NCI-H226 (cell line): ENCODE data around the gene TEKT4.
"Not testable (repeated sequence)": the region's sequence is repeated elsewhere in the genome, so short reads cannot be mapped to it uniquely, and the experiment has no call there.

Experiments used
- DNase-seq: peaks from one replicate; pipeline ENCODE4 v3.0.0-alpha.2; 2015

TEKT4 gene

GRCh38 chr2:94871226-94872087, at the start of gene TEKT4:
Gene TEKT4, plus strand, starts transcription at chr2:94871430. Its CDS starts 150 bp downstream, at chr2:94871580.
- DNase-seq = no peak

- DNase-seq = not testable (repeated sequence)
Measured at GRCh38 chr2:94839224-94839623, 32.0 kb upstream of the TEKT4 start.

DNA sequence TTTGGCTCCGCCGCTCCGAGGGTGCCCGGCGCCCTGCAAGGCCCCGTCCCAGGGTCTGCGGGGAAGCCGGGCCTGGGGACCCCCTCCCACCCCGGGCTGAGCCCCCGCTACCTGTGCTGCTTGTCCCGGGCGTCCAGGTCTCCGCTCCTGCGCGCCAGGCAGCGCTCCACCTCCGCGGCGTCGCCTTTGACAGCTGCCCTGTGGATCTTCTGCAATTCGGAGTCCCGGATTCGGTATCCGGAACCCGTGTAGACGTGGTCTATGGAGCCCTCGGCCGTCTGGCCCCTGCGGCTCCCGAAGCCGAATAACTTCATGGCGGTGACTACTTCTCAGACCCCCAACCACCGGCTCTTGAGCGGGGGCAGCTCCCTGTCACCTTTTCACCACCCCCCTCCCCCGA, 14.4 kb upstream of the TEKT4 start:
- DNase-seq = not testable (repeated sequence)

- DNase-seq = not testable (repeated sequence)
Measured at GRCh38 chr2:94857367-94858162, 13.7 kb upstream of the TEKT4 start.

GRCh38 chr2:94858163-94858888, 12.9 kb upstream of the TEKT4 start:
- DNase-seq = not testable (repeated sequence)

GRCh38 chr2:94861308-94862152, 9.7 kb upstream of the TEKT4 start:
- no peak for DNase-seq

DNA sequence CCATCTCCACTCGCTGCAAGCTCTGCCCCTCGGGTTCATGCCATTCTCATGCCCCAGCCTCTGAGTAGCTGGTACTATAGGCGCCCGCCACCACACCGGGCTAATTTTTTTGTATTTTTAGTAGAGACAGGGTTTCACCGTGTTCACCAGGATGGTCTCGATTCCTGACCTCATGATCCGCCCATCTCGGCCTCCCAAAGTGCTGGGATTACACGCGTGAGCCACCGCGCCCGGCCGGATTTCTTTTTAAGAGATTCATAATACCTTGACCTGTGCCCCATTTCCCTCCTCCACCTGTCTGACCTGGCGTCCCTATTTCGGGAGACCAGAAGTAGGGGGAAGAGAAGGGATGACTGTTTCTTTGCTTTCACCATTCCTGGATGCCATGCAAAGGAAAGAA, 8.3 kb upstream of the TEKT4 start:
- not testable (repeated sequence) for DNase-seq

DNA sequence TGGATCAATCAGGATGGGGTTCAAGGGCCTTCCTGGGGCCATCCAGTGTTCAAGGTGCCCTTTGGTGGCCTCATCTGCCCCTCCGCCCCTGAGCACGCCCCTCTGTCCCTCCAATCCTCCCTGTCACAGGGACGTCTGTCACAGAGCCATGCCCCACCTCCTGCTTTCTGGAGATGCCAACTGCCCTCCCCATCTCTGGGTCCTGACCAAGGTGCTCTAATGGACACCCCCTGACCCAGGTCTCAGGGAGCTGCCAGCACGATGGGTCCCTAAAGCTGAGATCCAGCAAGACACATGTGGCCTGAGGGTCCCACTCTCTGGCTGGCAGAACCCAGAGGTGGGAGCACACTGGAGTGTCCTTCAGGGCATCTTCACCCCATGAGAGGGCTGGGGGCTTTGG, 2.1 kb upstream of the TEKT4 start:
- no peak for DNase-seq

DNA sequence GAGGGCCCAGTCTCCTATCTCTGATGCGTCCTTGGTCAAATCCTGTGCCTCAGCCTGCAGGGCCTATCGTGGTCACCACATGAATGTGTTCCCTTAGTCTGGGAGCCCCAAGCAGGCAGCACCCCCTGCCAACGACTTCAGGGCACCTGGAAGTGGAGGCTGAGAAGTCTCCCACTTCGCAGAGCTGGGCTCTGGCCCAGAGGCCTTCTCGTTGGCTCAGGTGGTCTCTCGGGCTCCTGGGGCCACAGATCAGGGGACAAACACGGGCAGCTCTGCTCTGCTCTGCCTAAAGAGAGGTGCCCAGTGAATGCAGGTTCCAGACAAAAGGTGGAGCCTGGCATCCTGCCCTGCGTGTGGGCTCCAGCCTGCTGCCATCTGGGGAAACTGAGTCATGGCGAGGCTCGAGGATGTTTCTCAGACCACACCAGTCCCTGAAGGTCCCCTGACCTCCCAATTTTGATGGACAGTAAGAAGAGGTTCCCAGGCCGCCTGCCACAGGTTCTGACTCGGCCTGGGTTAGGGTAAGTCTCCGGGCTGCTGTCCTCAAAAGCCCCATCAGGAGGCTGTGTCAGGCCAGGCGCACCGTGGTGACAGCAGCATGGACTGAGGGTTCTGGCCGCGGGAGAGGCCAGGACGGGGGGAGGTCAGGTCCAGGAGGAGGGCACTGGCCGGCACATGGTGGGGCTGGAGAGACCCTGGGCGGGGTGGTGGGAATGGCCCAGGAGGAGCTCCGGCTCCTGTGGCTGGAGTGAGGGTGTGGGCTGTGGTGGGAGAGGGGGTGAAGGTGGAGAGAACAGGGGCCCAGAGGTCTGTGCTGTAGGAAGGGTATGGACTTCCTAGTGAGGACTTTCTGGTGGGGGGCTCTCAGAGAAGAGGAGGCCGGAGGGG, 1.4 kb upstream of the TEKT4 start:
- no peak for DNase-seq

GRCh38 chr2:94870440-94871225, 597 bp upstream of the TEKT4 start:
- no peak for DNase-seq

GRCh38 chr2:94872088-94872618, 923 bp downstream of the TEKT4 start:
- no peak for DNase-seq

GRCh38 chr2:94872676-94873361, 1.6 kb downstream of the TEKT4 start:
- DNase-seq = no peak

DNA sequence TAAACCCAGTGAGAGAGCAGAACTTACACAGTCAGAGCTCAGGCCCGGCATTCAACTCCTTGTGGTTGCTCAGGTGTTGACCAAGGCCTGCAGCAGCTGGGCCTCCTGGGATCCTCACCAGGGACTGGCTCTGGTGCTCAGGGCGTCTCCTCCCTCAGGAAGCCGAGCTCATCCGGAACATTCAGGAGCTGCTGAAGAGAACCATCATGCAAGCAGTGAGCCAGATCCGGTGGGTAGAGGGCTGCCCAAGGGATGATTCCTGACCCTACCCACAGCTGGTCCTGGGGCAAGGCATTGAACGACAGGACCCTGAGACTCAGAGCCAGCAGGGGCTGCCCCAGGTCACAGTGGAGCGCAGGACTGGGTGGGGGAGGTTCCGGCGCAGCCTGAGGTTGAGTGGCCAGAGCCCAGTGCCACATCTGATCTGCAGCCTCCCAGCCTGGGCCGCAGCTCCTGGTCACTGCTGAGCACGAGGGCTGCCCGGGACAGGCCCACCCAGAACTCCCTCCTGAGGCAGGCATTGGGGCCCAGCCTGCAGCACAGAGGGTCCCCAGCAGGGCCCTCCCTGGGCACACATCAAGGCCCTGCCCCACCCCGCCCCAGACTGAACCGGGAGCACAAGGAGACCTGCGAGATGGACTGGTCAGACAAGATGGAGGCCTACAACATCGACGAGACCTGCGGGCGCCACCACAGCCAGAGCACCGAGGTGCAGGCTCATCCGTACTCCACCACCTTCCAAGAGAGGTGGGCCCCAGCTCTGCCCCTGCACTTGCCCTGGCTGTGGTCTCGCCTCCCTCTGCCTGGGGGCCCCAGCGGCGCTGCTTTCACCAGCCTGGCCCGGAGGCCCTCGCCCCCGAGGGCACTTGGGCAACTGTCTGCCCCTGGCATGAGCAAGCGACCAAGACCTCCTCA, 2.4 kb downstream of the TEKT4 start:
- no peak for DNase-seq

DNA sequence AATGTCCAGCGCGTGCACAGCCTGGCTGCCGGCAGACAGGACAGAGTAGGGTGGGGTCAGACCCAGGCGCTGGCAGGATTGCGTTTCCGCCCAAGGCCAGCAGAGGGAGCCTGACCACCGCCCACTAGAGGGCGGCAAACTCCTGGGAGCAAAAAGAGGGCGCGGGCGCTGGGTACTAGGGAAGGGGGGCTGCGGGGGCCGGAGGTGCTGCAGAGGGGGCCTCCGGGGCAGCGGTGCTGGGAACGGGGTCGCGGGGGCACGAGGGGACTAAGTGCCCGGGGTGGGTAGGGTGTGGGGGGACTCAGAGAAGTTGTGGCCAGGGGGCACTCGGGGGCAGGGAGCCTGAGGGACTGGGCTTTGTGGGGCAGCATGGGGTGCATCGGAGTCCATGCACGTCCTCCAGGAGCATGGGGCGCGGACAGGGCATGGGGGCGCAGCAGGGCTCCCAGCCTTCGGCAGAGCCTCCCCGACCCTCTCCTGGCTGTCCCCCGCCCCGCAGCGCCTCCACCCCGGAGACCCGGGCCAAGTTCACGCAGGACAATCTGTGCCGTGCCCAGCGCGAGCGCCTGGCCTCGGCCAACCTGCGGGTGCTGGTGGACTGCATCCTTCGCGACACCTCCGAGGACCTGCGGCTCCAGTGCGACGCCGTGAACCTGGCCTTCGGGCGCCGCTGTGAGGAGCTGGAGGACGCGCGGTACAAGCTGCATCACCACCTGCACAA, 3.2 kb downstream of the TEKT4 start:
- no peak for DNase-seq

- no peak for DNase-seq
Measured at GRCh38 chr2:94875064-94875819, 4.0 kb downstream of the TEKT4 start.

- DNase-seq = no peak
Measured at GRCh38 chr2:94875820-94876522, 4.7 kb downstream of the TEKT4 start.
